GM12891 (cell line): ENCODE measurements around the gene FGF14.

Source experiments
- POLR2A ChIP-seq: IDR thresholded peaks from 2 replicates; pipeline ENCODE4 v1.6.1; 2011; ENCODE audit warnings: low read depth, low read length, control low read depth
- POLR2AphosphoS5 ChIP-seq: IDR thresholded peaks from 2 replicates; pipeline ENCODE4 v1.6.1; 2011; ENCODE audit warnings: low read depth, low read length, control low read depth
- POU2F2 ChIP-seq: IDR thresholded peaks from 2 replicates; pipeline ENCODE4 v1.6.1; 2011; ENCODE audit warnings: low read depth, mild to moderate bottlenecking, control low read depth, low read length, moderate library complexity
- SPI1 ChIP-seq: IDR thresholded peaks from 2 replicates; pipeline ENCODE4 v1.6.1; 2011; ENCODE audit warnings: low read depth, low read length, control low read depth
- TAF1 ChIP-seq: IDR thresholded peaks from 2 replicates; pipeline ENCODE4 v1.6.1; 2011; ENCODE audit warnings: low read depth, low read length, control low read depth

GRCh38 chr13:102017248-102017647 is 384.6 kb downstream of the FGF14 start:
- TF ChIP-seq POLR2AphosphoS5 (no peak), POLR2A (no peak), TAF1 (no peak), SPI1 (no peak), POU2F2 (no peak)
